Brain microvascular endothelial cell (primary cell): ENCODE results near the gene ESRRG.

ENCODE experiments used
- DNase-seq: peaks from one replicate; pipeline ENCODE4 v3.0.0-alpha.2; 2020
- H3K27ac ChIP-seq: fragments of 250-450 bp; sonication (Bioruptor Pico); 2 replicates; pipeline ENCODE4 v1.5.1; 2020; ENCODE audit warnings: mild to moderate bottlenecking, moderate library complexity
- H3K27me3 ChIP-seq: fragments of 250-450 bp; sonication (Bioruptor Pico); replicated peaks from 2 replicates; pipeline ENCODE4 v1.5.1; 2020; ENCODE audit warnings: mild to moderate bottlenecking
- H3K36me3 ChIP-seq: fragments of 250-450 bp; sonication (Bioruptor Pico); replicated peaks from 2 replicates; pipeline ENCODE4 v1.5.1; 2020; ENCODE audit warnings: mild to moderate bottlenecking
- H3K4me3 ChIP-seq: 2 replicates; pipeline ENCODE4 v1.5.1; 2011; ENCODE audit warnings: low read depth, mild to moderate bottlenecking, control low read depth, low read length, moderate library complexity
- in situ Hi-C: cut with HindIII; loops from 2 replicates; pipeline ENCODE4 v1.10.0; 2017; ENCODE audit warnings: low sequenced_read_pairs, low pct_ligation_motif_present
- TF ChIP-seq, protein P1 (sequence below): IDR thresholded peaks from 2 replicates; pipeline ENCODE4 v1.5.1; 2011; ENCODE audit warnings: low read depth, mild to moderate bottlenecking, moderate library complexity, low read length, control low read depth, inconsistent platforms; ENCODE audit errors: missing control alignments

ESRRG gene

GRCh38 chr1:216702170-216702569, 21.1 kb downstream of the ESRRG start:
- no peaks in the 10 kb centered on the region for H3K36me3 ChIP-seq
- H3K27me3 ChIP-seq = no peaks in the 10 kb centered on the region
- in situ Hi-C loops = no loop called here
- H3K4me3 ChIP-seq = no peak overlapping the region
- H3K27ac ChIP-seq = no peak overlapping the region
- TF ChIP-seq, protein P1, sequence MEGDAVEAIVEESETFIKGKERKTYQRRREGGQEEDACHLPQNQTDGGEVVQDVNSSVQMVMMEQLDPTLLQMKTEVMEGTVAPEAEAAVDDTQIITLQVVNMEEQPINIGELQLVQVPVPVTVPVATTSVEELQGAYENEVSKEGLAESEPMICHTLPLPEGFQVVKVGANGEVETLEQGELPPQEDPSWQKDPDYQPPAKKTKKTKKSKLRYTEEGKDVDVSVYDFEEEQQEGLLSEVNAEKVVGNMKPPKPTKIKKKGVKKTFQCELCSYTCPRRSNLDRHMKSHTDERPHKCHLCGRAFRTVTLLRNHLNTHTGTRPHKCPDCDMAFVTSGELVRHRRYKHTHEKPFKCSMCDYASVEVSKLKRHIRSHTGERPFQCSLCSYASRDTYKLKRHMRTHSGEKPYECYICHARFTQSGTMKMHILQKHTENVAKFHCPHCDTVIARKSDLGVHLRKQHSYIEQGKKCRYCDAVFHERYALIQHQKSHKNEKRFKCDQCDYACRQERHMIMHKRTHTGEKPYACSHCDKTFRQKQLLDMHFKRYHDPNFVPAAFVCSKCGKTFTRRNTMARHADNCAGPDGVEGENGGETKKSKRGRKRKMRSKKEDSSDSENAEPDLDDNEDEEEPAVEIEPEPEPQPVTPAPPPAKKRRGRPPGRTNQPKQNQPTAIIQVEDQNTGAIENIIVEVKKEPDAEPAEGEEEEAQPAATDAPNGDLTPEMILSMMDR = no peak
- DNase-seq = no peak

GRCh38 chr1:216700779-216701178, 22.4 kb downstream of the ESRRG start:
- DNase-seq = no peak
- H3K4me3 ChIP-seq = no peak overlapping the region
- in situ Hi-C loops = no loop called here
- H3K27ac ChIP-seq = no peak overlapping the region
- H3K36me3 ChIP-seq = no peaks in the 10 kb centered on the region
- TF ChIP-seq, protein P1 = no peak
- no peaks in the 10 kb centered on the region for H3K27me3 ChIP-seq

DNA sequence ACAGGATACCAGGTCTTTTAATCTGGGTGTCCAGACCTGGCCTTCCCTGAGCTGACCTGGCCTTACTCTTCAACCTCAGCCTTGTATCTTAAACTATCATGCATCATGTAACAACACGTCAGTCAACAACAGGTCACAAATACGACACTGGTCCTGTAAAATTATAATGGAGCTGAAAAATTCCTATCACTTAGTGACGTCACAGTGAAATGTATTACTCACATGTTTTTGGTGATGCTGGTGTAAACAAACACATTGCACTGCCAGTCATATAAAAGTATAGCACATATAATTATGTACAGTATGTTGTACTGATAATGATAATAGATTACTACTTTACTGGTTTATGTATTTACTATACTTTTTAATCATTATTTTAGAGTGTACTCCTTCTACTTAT, 31.5 kb downstream of the ESRRG start:
- in situ Hi-C loops = no loop called here
- no peak for DNase-seq

GRCh38 chr1:216690603-216691002, 32.6 kb downstream of the ESRRG start:
- Histone ChIP-seq H3K27ac (no peak overlapping the region), H3K36me3 (no peaks in the 10 kb centered on the region), H3K4me3 (no peak overlapping the region), H3K27me3 (no peaks in the 10 kb centered on the region)
- DNase-seq = no peak
- in situ Hi-C loops = no loop called here
- TF ChIP-seq, protein P1 = no peak

More for the DNA sequence above, 31.5 kb downstream of the ESRRG start:
- H3K36me3 ChIP-seq = no peaks in the 10 kb centered on the region
- H3K27ac ChIP-seq = no peak overlapping the region
- H3K27me3 ChIP-seq = no peaks in the 10 kb centered on the region
- TF ChIP-seq, protein P1 = no peak
- no peak overlapping the region for H3K4me3 ChIP-seq

- in situ Hi-C loops = no loop called here
- TF ChIP-seq, protein P1 = no peak
- no peak overlapping the region for H3K4me3 ChIP-seq
- DNase-seq = no peak
- H3K27ac ChIP-seq = no peak overlapping the region
- no peaks in the 10 kb centered on the region for H3K27me3 ChIP-seq
- H3K36me3 ChIP-seq = no peaks in the 10 kb centered on the region
Observed at GRCh38 chr1:216688127-216688657, 35.0 kb downstream of the ESRRG start.
